Fibroblast of lung (primary cell): ENCODE results near the gene EVA1B.

Experiments used
- EZH2 ChIP-seq: IDR thresholded peaks from 2 replicates; pipeline ENCODE4 v1.5.1; 2012; ENCODE audit warnings: low read length, control low read depth, mild to moderate bottlenecking; ENCODE audit errors: missing control alignments
- TF ChIP-seq, protein P1 (sequence below), 2 donors: IDR thresholded peaks in 1 of 2; conservative IDR thresholded peaks in 1 of 2; 1 replicate in 1 of 2; 2 replicates in 1 of 2; pipeline ENCODE4 v1.5.1; 2011 to 2012; ENCODE audit warnings: low read length in 2 of 2, control low read depth in 1 of 2, inconsistent platforms in 1 of 2, low read depth in 1 of 2, mild to moderate bottlenecking in 1 of 2

DNA sequence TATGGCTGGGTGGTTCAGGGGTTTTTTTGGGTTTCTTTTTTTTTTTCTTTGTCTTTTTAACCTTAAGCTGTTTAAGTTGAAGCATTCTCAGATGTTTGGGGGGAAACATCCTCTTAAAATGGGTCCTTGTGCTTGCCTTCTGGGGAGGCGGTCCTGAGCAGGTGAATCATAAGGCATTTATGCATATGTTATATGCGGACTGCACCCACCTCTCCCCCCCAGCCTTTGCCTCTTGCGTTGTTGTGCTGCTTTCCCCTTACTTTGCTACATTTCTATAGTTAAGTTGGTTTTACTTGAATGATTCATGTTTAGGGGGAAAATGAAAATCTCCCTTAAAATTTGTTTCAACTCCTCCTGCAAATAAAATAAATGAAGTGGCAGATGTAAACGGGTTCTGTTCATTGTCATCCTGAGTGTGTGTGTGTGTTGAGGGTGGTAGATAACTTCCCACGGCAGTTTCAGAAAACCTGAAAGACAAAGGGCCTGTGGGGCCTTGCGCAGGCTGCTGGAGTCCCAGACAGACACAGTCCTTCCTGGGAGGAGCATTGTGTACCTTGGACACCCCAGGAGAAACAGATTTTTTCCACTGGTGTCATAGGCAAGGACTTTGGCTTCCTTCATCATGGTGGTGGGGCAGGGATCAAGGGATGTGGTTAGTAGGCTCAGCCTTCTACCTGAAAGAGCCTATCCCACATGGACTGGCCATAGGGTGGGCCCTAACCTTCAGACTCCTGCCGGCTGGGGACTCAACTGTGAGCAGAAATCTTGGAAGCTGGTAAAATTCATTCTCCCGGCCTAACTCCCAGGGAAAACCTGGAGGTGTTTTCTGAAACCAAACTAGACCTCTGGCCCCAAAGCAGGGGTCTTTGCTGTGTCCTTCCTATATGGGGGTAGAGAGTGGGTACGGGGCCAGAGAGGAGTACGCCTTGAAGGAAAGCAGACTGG is 18.2 kb downstream of the EVA1B start:
- TF ChIP-seq, protein P1, sequence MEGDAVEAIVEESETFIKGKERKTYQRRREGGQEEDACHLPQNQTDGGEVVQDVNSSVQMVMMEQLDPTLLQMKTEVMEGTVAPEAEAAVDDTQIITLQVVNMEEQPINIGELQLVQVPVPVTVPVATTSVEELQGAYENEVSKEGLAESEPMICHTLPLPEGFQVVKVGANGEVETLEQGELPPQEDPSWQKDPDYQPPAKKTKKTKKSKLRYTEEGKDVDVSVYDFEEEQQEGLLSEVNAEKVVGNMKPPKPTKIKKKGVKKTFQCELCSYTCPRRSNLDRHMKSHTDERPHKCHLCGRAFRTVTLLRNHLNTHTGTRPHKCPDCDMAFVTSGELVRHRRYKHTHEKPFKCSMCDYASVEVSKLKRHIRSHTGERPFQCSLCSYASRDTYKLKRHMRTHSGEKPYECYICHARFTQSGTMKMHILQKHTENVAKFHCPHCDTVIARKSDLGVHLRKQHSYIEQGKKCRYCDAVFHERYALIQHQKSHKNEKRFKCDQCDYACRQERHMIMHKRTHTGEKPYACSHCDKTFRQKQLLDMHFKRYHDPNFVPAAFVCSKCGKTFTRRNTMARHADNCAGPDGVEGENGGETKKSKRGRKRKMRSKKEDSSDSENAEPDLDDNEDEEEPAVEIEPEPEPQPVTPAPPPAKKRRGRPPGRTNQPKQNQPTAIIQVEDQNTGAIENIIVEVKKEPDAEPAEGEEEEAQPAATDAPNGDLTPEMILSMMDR (conservative IDR thresholded peaks at IDR 0.05 in 1 of 2, IDR thresholded peaks at IDR 0.05 in 1 of 2; ENCODE audit: low read depth in 1 of 2, low read length in 2 of 2) = no peak
- no peak for TF ChIP-seq EZH2
